GM19025 (cell line): ENCODE measurements around the gene PEX7.
"Not testable (repeated sequence)": the region's sequence is repeated elsewhere in the genome, so short reads cannot be mapped to it uniquely, and the experiment has no call there.

Experiments used
- ATAC-seq: cut with Tn5 transposase; IDR thresholded peaks from one replicate; pipeline ENCODE4 v1.9.1; 2021; ENCODE audit warnings: mild to moderate bottlenecking, low read depth, moderate library complexity; ENCODE audit not compliant: unreplicated experiment

PEX7 gene

DNA sequence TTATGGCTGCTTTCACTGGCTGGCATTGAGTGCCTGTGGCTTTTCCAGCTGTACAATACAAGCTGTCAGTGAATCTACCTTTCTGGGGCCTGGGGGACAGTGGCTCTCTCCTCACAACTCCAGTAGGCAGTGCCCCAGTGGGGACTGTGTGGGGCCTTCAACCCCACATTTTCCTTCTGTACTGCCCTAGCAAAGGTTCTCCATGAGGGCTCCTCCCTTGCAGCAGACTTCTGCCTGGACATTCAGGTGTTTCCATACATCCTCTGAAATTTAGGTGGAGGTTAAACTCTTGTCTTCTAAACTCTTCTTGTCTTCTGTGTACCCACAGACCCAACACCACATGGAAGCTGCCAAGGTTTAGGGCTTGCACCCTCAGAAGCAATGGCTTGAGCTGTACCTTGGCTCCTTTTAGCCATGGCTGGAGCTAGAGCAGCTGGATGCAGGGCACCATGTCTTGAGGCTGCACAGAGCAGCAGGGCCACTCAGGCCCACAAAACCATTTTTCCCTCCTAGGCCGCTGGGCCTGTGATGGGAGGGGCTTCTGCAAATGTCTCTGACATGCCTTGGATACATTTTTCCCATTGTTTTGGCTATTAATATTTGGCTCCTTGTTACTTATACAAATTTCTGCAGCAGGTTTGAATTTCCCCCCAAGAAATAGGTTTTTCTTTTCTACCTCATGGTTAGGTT lies 9.6 kb downstream of the PEX7 start:
- no peak for ATAC-seq

DNA sequence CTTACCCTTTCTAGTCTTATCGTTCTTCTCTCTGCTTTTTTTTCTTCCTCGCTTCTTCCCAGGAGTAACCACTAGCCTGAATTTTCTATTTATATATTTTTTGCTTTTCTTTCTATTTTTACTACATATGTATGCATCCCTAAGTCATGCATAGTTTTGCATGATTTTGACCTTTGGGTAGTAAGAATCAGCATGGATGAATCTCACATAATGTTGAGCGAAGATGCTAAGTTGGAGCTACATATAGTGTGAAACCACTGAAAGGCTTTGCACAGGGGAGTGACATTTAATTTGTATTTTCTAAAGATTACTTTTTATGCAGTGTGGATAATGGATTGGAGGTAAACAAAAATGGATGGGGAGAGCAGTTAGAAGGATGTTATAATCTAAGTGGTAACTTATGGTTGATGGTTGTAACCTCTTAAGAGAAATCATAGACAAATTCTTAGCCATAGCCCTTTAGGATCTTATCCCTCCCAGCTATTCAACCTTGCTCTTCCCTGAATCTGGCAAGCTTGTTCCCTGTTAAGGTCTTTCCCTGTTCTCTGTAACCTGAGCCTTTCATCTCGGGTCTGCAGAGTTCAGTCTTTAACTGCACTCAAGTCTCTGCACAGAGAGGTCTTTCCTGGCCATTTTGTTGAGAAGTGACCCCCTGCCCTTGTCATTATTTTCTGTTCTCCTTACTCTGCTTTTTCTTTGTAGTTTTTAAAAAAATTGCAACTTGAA lies 18.0 kb downstream of the PEX7 start:
- no peak for ATAC-seq

DNA sequence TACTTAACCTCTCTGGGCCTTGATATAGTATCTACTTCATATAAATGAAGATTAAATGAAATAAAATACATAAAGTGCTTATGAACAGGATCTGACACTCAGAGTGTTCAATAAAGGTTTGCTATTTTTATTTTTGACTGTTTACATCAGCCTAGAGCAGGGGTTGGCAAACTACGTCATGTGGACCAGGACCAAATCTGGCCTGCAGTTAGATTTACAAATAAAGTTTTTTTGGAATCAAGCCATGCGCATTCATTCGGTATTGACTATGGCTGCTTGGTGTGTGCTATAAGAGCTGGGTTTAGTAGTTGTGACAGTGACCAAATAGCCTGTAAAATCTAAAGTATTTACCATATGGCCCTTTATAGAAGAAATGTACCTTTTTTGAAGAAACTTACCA lies 20.8 kb downstream of the PEX7 start:
- no peak for ATAC-seq

DNA sequence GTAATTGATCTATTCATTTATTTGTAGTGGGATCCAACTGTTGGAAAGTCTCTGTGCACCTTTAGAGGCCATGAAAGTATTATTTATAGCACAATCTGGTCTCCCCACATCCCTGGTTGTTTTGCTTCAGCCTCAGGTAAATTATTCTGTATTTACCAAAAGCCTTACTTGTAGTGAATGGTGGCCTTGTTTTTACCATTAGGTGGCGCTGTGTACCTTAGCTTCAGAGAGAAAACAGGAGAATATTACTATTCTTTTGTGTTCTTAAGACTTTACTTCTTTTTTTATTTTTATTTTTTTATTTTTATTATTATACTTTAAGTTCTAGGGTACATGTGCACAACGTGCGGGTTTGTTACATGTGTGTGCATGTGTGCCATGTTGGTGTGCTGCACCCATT lies 23.7 kb downstream of the PEX7 start:
- no peak for ATAC-seq

DNA sequence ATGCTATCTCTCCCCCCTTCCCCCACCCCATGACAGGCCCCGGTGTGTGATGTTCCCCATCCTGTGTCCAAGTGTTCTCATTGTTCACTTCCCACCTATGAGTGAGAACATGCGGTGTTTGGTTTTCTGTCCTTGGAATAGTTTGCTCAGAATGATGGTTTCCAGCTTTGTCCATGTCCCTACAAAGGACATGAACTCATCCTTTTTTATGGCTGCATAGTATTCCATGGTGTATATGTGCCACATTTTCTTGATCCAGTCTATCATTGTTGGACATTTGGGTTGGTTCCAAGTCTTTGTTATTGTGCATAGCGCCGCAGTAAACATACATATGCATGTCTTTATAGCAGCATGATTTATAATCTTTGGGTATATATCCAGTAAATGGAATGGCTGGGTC lies 24.1 kb downstream of the PEX7 start:
- ATAC-seq = not testable (repeated sequence)

DNA sequence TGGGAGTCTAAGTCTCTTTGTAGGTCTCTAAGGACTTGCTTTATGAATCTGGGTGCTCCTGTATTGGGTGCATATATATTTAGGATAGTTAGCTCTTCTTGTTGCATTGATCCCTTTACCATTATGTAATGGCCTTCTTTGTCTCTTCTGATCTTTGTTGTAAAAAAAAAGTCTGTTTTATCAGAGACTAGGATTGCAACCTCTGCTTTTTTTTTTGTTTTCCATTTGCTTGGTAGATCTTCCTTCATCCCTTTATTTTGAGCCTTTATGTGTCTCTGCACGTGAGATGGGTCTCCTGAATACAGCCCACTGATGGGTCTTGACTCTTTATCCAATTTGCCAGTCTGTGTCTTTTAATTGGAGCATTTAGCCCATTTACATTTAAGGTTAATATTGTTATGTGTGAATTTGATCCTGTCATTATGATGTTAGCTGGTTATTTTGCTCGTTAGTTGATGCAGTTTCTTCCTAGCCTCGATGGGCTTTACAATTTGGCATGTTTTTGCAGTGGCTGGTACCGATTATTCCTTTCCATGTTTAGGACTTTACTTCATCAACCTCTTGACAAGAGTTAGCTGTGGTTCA lies 27.7 kb downstream of the PEX7 start:
- ATAC-seq = not testable (repeated sequence)

DNA sequence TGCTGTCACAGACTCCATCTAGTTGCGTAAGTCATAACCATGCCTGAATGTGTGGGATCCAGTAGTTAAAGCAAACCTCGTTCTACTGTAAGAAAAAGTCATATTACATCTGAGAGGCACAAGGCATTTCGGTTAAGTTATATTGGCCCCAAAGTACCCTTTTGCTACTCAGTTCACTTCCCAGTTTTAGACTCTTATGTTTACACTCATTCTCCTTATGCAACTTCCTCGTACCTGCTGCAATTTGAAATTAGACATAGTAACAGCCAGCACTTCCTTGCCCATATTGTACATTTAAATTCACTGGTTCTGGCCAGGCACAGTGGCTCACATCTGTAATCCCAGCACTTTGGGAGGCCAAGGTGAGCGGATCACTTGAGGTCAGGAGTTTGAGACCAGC lies 37.0 kb downstream of the PEX7 start:
- ATAC-seq = no peak

DNA sequence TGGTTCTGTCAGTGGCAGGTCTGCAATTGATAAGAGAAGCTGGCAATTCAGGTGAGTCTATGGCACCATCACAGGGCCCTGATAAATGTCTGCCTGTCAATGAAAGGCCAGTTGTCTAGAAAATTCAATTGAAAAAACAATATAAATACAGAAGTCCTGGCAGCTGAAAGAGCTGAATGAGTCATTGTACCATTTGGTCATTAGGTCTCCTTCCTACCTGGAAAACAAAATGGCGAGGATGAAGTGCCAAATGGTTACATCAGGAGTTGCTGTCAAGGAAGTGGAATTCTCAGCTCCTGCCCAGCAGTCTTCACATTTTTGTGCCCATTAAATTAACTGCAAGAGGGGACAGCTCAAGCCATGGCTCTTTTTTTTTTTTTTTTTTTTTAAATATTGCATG lies 37.7 kb downstream of the PEX7 start:
- ATAC-seq = no peak

DNA sequence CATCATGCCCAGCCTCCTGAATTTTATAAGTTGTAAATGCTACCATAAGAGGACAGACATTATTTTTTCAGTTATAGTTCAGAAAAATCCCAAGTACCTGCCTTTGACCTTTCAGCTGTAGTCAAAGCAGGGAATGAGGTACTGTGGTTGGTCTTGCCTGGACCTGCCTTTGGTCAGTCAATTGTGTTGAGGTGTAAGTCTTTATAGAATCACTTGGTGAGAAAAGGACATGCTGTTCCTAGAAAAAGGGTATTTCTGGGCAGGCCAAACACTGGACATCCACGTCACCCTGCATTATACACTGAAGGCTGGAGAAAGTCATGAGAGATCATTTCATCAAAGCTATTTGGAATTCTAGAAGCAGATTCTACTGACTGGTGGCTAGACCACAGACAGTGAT lies 40.3 kb downstream of the PEX7 start:
- ATAC-seq = no peak

DNA sequence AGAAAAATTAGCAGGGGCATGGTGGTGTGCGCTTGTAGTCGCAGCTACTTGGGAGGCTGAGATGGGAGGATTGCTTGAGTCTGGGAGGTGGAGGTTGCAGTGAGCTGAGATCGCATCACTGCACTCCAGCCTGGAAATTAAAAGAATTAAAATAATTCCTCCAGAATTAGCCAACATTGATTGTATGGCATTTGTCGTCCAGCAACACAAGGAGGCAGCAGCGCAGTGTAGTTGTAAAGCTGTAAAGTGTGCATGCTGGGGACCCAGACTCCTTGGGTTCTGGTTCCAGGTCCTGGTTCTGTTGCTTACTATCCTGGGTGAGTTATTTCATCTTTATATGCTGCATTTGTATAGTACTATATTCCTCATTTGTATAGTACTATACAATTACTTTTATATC lies 41.4 kb downstream of the PEX7 start:
- ATAC-seq = no peak

DNA sequence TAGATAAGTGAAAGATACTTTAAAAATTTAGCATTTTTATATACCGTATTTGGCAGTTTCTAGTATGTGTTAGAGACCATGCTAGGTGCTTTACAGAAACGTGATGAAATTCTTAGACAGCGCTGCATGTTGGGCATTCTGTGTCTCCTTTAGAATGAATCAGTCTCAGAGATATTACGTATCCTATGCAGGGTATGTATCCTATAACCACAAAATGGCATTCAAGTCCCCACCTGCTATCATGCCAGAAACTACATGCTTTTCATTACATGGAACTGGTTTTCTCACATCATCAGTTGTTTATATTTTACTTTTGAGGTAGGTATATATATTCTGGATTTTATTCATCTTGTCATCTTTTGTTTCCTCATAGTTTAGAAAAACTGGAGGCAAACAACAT lies 42.3 kb downstream of the PEX7 start:
- ATAC-seq = no peak

DNA sequence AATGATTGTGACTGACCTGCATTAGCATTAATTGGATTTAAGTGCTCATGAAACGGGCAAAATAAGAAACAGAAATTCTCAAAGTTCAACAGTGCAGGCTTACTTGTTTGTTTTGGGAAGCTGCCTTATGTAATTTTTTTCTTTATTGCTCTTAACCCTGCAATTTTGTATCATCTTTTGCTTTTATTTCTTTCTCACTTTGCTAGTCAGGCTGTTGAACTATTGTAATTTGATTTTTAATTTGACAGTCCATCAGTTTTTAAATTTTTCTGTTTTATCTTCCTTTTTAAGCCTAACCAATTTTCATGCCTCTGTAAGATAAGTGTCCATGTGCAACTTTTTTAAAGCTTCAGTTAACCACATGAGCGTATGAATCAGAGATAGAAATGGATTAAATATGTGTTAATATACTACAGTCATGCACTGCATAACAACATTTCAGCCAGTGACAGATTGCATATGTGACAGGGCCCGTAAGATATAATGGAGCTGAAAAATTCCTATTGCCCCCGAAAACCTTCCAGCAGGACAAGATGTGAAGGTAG lies 44.6 kb downstream of the PEX7 start:
- ATAC-seq = no peak

DNA sequence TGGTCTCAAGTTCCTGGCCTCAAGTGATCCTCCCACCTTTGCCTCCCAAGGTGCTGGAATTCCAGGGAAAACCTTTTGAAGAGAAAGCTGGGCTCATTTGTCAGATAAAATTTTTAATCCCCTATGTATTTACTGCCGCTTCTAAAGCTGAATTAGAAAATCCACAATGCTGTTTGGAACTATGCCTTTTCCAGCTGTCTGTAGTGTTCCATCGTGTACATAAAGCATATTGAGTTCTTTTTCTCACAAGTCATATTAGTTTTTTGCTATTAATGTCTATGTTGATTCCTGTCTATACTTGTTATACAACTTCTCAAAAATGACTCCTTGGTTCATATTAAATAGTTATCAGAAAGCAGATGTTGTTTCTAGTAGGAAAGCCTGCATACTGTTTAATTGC lies 47.1 kb downstream of the PEX7 start:
- ATAC-seq = no peak

DNA sequence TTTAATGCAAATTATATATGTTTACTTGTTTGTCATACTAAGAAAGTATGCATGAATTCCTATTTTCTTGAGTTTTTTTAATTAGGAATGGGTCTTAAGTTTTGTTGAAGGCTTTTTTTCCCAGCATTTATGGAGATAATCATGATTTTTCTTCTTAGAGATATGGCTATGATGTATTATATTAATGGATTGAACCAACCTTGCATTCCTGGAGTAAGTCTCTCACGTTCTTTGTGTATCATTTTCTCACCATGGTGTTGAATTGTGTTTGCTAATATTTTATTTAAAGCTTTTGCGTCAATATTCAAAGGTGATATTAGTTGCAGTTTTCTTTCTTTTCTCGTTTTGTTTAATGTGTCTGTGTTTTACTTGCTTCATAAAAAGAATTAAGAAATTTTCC lies 51.4 kb downstream of the PEX7 start:
- no peak for ATAC-seq

DNA sequence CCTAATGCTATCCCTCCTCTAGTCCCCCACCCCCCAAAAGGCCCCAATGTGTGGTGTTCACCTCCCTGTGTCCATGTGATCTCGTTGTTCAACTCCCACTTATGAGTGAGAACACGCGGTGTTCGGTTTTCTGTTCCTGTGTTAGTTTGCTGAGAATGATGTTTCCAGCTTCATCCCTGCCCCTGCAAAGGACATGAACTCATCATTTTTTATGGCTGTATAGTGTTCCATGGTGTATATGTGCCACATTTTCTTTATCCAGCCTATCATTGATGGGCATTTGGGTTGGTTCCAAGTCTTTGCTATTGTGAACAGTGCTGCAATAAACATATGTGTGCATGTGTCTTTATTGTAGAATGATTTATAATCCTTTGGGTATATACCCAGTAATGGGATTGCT lies 54.1 kb downstream of the PEX7 start:
- ATAC-seq = not testable (repeated sequence)

DNA sequence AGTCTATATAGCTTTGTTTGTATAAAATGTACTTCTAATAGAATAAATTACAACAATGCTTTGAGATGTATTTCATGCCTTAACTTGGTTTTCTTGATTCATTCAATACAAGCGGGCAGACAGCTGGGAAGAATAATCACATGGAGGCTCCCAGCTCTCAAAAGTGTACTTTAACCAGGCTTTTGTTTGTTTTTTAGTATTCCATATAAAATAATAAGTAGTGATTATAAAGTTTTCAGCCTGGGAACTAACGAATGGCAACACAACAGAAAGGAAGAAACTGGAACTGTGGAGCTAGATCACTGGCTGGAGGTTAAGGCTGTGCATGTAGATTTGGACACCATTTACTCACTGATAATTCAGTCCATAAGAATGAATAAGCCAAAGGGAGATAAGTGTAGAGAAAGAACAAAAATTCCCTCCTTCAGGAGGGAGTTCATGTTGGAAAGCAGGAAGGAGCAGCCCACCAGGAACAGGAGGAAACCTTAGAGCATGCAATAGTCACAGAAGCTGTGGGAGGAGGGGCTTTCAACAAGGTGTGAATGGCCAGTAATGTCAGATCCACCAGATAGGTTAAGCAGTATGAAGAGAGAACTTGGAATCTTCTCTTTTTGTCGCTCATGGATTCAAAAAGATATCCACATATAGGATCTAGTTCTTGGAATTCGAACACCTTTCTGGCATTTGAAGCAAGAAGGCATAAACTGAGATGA lies 58.5 kb downstream of the PEX7 start:
- no peak for ATAC-seq

DNA sequence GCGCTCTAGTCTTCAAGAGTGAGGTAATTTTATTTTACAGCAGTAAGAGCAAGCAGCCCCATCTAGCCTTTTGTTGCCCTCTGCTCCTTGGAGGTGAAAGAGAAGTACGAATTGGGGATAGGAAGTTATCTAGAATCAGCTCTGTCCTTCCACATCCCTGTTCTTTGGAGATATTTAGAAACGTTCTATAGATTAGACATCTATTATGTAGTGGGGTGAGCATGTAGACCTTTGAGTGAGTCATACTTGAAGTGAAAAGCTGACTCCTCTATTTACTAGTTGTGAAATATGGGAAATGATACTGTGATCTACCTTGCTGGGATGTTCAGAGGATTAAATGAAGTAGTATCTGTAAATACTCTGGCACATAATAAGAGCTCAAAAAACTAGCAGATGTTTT lies 63.7 kb downstream of the PEX7 start:
- no peak for ATAC-seq

DNA sequence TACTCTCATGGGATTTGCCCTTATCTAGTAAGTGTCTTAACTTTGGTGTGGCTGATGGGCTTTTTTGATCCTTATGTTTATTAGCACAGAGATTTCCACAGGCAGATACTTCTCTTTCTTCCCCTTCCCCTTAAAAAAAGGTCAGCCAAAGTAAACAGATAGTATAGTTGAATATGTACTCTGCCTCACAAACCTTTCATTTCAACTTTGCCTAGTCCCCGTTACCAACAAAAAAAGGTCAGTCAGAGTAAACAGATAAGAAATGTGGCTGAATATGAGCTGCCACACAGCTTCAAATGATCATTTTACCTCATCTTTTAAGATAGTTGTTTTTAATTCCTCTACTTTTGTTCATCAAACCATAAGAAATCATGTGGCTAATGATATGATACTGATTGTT lies 65.6 kb downstream of the PEX7 start:
- no peak for ATAC-seq

DNA sequence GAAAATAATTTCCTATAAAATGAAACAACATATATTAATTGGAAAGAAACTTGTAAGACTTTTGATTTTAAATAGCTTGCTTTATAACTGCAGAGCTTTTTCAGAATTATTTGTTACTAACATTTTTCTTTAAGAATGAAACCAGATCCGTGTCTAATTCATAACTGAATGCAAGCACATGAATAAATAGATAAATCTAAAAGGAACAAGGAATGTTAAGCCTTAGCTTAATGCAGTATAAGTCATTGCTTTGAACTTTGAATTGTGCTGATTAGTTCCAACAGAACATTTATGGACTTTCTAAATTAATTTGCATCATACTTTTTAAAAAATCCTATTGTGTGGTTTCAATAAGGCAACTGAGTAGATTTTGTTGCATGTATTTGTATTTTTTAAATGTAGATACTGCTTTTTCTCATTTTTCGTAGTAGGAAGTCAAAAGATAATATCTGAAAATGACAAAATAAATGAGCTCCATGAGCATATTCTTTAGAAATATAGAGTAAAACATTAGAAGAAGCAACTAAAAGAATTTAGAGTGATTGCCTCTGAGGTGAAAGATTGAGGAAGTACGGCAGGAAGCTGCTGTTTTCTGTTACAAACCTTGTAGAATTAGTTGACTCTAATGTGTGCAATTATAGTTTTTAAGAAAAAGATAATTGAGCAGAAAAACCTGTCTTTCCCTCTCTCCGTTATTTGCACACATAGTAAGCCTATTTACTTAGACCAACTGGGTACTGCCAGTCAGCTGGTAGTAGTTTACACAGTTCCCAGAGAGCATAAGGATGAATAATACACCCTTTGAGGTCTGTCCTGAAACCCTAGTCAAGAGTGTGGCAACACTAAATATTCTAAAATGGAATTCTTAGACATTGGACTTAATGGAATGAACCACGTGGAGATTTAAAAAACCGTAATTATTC lies 67.1 kb downstream of the PEX7 start:
- no peak for ATAC-seq

DNA sequence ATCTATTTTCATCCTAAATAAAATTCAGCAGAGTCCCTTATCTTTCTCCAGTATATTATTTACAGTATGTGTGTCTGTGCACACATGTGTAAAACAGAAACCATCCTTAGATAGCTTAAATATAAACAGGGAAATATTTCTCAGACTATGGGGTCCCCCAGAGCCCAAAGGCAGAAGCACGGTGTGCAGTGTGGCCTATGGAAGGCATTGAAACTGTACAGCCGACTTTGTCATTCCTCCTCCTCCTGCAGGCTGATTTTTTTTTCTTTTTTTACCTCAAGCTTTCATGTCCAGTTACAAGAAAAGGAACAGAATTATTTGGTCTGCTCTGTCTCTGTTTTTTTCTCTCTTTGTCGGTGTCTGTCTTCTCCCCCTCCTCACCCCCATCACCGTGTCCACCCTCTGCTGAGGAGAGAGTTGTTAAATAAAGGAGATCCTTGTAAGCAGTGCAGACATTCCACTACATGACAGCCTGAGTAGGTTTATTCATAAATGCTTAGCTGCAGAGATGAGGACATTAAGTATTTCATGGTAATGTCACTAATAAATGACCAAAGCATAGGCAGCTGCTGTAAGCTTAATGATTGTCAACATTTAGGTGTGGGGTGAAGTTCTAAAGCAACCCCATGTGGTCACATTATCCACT lies 67.9 kb downstream of the PEX7 start:
- no peak for ATAC-seq
